OCI-LY7 (cell line): Measurements from ENCODE around the gene MANBA. TPM values are rescaled to one million over a fixed set of nuclear protein-coding genes. Genes with fewer than 3 reads are reported as not detected.

ENCODE experiments used
- BruUV-seq: library from RNA; stranded (reverse); fragments of 400-500 nt; replicated peaks from 2 replicates; lab custom pipeline; 2021; lab: Mats Ljungman, UMichigan
- CTCF ChIA-PET: fragments of 300-600 bp; sonication (Branson Sonifier 250); formaldehyde crosslinking; loops from one replicate; lab custom pipeline; 2022; ENCODE audit warnings: antibody characterized with exemption; ENCODE audit not compliant: unreplicated experiment; lab: Charles Lee
- POLR2A ChIA-PET: fragments of 300-600 bp; sonication (Branson Sonifier 250); formaldehyde crosslinking; loops from one replicate; lab custom pipeline; 2022; ENCODE audit warnings: antibody characterized with exemption; lab: Charles Lee
- DNase-seq: peaks from one replicate; pipeline ENCODE4 v3.0.0-alpha.2; 2015; ENCODE audit warnings: low spot score
- H2AFZ ChIP-seq: fragments of 200-600 bp; sonication (generic), shearing (Covaris generic); 2 replicates; pipeline ENCODE4 v1.6.1; 2014; ENCODE audit warnings: mild to moderate bottlenecking, antibody characterized with exemption, low read length, moderate library complexity
- H3K27ac ChIP-seq: fragments of 200-600 bp; sonication (generic); 2 replicates; pipeline ENCODE4 v1.5.1; 2014; ENCODE audit warnings: mixed run types, low read depth, mild to moderate bottlenecking, moderate library complexity, low read length, inconsistent platforms; ENCODE audit not compliant: poor library complexity, severe bottlenecking
- H3K36me3 ChIP-seq: fragments of 200-600 bp; sonication (generic); 2 replicates; pipeline ENCODE4 v1.6.1; 2014; ENCODE audit warnings: mild to moderate bottlenecking, antibody characterized with exemption, low read length, moderate library complexity, mixed read lengths; ENCODE audit not compliant: insufficient read depth
- H3K4me1 ChIP-seq: fragments of 200-600 bp; sonication (generic); 2 replicates; pipeline ENCODE4 v1.5.1; 2014; ENCODE audit warnings: mild to moderate bottlenecking, low read length; ENCODE audit not compliant: insufficient read depth, poor library complexity, severe bottlenecking
- H3K4me2 ChIP-seq: fragments of 200-600 bp; sonication (generic); 2 replicates; pipeline ENCODE4 v1.6.1; 2014; ENCODE audit warnings: mild to moderate bottlenecking, low read length
- H3K4me3 ChIP-seq: fragments of 200-600 bp; sonication (generic); 2 replicates; pipeline ENCODE4 v1.5.1; 2014; ENCODE audit warnings: mild to moderate bottlenecking, low read depth, low read length; ENCODE audit not compliant: poor library complexity, severe bottlenecking
- H3K79me2 ChIP-seq: fragments of 200-600 bp; sonication (generic); 2 replicates; pipeline ENCODE4 v1.6.1; 2016; ENCODE audit warnings: low read depth, mild to moderate bottlenecking, low read length, moderate library complexity, mixed read lengths; ENCODE audit not compliant: insufficient read depth
- H3K9me2 ChIP-seq: fragments of 200-600 bp; sonication (generic); 2 replicates; pipeline ENCODE4 v1.6.1; 2016; ENCODE audit warnings: mild to moderate bottlenecking, low read length, mixed read lengths; ENCODE audit not compliant: insufficient read depth
- H3K9me3 ChIP-seq: fragments of 200-600 bp; sonication (generic); 2 replicates; pipeline ENCODE4 v1.6.1; 2014; ENCODE audit warnings: mild to moderate bottlenecking, mixed run types, low read length, mixed read lengths
- H4K20me1 ChIP-seq: fragments of 200-600 bp; sonication (generic); 2 replicates; pipeline ENCODE4 v1.6.1; 2014; ENCODE audit warnings: mild to moderate bottlenecking, antibody characterized with exemption, low read length, moderate library complexity, mixed read lengths; ENCODE audit not compliant: insufficient read depth
- EZH2phosphoT487 ChIP-seq: fragments of 200-600 bp; sonication (generic); IDR thresholded peaks from 2 replicates; pipeline ENCODE4 v1.6.1; 2018; ENCODE audit warnings: low read depth, borderline replicate concordance, mild to moderate bottlenecking, mixed run types, antibody characterized with exemption, low read length, moderate library complexity, mixed read lengths
- intact Hi-C: fragments of 100-400 bp; cut with micrococcal nuclease; formaldehyde crosslinking; loops from one replicate; pipeline ENCODE4 v1.10.0; 2022; ENCODE audit not compliant: unreplicated experiment
- total RNA-seq, 2 experiments: library from RNA; depleted of rRNA in 1 of 2; stranded (reverse); fragments of >200 nt in 1 of 2; shearing (Covaris generic) in 1 of 2; gene quantifications; 2 replicates each; pipeline ENCODE4 v1.2.3, GENCODE V29; 2014 to 2022
- TF ChIP-seq, protein P1 (sequence below): fragments of 200-600 bp; sonication (generic); conservative IDR thresholded peaks from 2 replicates; pipeline ENCODE4 v1.5.1; 2014; ENCODE audit warnings: mild to moderate bottlenecking, antibody characterized with exemption, low read length, moderate library complexity, mixed read lengths

Gene MANBA
- total RNA-seq, 2 experiments from 2014 or later = 22.8 to 30.0 TPM

- no peaks in the 10 kb centered on the region for H3K9me3 ChIP-seq
- BruUV-seq = no TSS peak
- DNase-seq = no peak
- TF ChIP-seq EZH2phosphoT487 = no peak
- TF ChIP-seq, protein P1, sequence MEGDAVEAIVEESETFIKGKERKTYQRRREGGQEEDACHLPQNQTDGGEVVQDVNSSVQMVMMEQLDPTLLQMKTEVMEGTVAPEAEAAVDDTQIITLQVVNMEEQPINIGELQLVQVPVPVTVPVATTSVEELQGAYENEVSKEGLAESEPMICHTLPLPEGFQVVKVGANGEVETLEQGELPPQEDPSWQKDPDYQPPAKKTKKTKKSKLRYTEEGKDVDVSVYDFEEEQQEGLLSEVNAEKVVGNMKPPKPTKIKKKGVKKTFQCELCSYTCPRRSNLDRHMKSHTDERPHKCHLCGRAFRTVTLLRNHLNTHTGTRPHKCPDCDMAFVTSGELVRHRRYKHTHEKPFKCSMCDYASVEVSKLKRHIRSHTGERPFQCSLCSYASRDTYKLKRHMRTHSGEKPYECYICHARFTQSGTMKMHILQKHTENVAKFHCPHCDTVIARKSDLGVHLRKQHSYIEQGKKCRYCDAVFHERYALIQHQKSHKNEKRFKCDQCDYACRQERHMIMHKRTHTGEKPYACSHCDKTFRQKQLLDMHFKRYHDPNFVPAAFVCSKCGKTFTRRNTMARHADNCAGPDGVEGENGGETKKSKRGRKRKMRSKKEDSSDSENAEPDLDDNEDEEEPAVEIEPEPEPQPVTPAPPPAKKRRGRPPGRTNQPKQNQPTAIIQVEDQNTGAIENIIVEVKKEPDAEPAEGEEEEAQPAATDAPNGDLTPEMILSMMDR = no peak
- no peaks in the 10 kb centered on the region for H3K79me2 ChIP-seq
- ChIA-PET CTCF (no interaction called here), POLR2A (interaction anchor here (0.6 kb wide), 1 partner anchor 22 kb away, joined by 3 read pairs; no protein-coding TSS in a partner anchor)
- no peaks in the 10 kb centered on the region for H3K36me3 ChIP-seq
- no peak overlapping the region for H3K27ac ChIP-seq
- no peak overlapping the region for H2AFZ ChIP-seq
- no peak overlapping the region for H3K4me2 ChIP-seq
- H3K9me2 ChIP-seq = no peaks in the 10 kb centered on the region
- intact Hi-C loops = no loop called here
- no peaks in the 10 kb centered on the region for H3K4me1 ChIP-seq
- H3K4me3 ChIP-seq = no peak overlapping the region
- no peaks in the 10 kb centered on the region for H4K20me1 ChIP-seq
Measured at GRCh38 chr4:102781570-102781969, 20.8 kb upstream of the MANBA start.

- intact Hi-C loops = no loop called here
- Histone ChIP-seq H3K4me1 (no peaks in the 10 kb centered on the region), H3K9me3 (no peaks in the 10 kb centered on the region), H3K9me2 (no peaks in the 10 kb centered on the region), H2AFZ (no peak overlapping the region), H3K4me2 (no peak overlapping the region), H3K4me3 (no peak overlapping the region), H3K27ac (no peak overlapping the region), H4K20me1 (no peaks in the 10 kb centered on the region), H3K79me2 (no peaks in the 10 kb centered on the region), H3K36me3 (no peaks in the 10 kb centered on the region)
- ChIA-PET CTCF (no interaction called here), POLR2A (interaction anchor here (0.6 to 0.7 kb wide), 3 partner anchors 11 to 195 kb away, joined by 3 read pairs; partner anchors contain the start of gene MANBA)
- no peak for DNase-seq
- no TSS peak for BruUV-seq
- TF ChIP-seq, protein P1 = no peak
- TF ChIP-seq EZH2phosphoT487 = no peak
Measured at GRCh38 chr4:102780476-102781144, 19.8 kb upstream of the MANBA start.

DNA sequence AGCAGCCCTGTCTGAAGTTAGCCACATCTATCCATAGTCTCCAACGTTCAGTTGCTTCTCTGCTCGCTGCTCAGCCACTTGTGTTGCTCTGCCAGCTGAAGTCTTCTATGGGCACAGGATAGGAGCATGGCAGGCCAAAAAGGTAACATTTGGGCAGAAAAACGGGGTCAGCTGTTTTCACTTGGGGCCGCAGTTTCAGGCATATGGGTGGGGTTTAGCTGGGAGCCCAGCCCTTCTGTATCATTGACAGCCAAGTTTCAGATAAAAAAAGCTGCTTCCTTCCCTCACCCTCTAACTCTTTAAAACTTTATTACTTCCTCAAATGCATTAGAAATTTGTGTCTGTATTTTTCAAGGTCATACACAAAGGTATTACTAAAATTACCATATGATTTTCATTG, 18.4 kb upstream of the MANBA start:
- DNase-seq = no peak
- Histone ChIP-seq H3K79me2 (no peaks in the 10 kb centered on the region), H3K4me2 (no peak overlapping the region), H3K9me3 (no peaks in the 10 kb centered on the region), H4K20me1 (no peaks in the 10 kb centered on the region), H3K4me1 (no peaks in the 10 kb centered on the region), H3K9me2 (no peaks in the 10 kb centered on the region), H2AFZ (no peak overlapping the region), H3K27ac (no peak overlapping the region), H3K4me3 (no peak overlapping the region), H3K36me3 (no peaks in the 10 kb centered on the region)
- TF ChIP-seq, protein P1 = no peak
- no peak for TF ChIP-seq EZH2phosphoT487
- BruUV-seq = no TSS peak
- ChIA-PET CTCF (no interaction called here), POLR2A (interaction anchor here (0.6 kb wide), 2 partner anchors 24 to 30 kb away, joined by 3 read pairs; no protein-coding TSS in a partner anchor)
- intact Hi-C loops = no loop called here
